ENCODE data around the gene SHLD3. TPM values are rescaled to one million over a fixed set of nuclear protein-coding genes. Genes with fewer than 3 reads are reported as not detected.
"Not testable (repeated sequence)": the region's sequence is repeated elsewhere in the genome, so short reads cannot be mapped to it uniquely, and the experiment has no call there.

Gene SHLD3
- total RNA-seq, 4 donors from 2014 or later, result 1.1 to 4.8 (median 3.8) TPM

DNA sequence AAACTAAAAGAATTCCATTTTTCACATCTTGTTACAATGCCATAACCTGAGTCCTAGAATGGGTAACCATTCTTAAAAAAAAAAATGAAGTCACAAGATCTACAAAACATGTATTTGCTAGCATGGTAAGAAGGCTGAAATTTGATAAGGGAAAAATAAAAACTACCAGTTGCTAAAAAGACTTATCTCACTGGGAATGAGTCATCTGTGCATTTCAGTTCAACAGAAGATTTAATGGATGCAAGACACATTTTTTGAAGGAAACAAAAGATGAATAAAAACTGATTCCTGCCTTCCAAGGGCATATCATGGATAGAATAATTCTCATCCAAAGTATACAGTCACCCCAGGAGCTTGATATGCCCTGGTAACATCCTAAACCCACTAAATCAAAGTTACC lies 49.9 kb downstream of the SHLD3 start:
- H3K9me3 ChIP-seq, result no peaks in the 10 kb centered on the region
- H3K4me1 ChIP-seq, result no peaks in the 10 kb centered on the region
- H3K27ac ChIP-seq, result no peak overlapping the region
- H3K36me3 ChIP-seq, result peaks cover 0 to 48% of the 10 kb centered on the region in 2 donors
- no peak overlapping the region for H3K4me3 ChIP-seq
- no peak for ATAC-seq
- TF ChIP-seq EP300 (IDR thresholded peaks at IDR 0.05) (no peak), POLR2A (IDR thresholded peaks at IDR 0.05) (no peak), POLR2AphosphoS5 (IDR thresholded peaks at IDR 0.05) (no peak)
- TF ChIP-seq, protein P1, sequence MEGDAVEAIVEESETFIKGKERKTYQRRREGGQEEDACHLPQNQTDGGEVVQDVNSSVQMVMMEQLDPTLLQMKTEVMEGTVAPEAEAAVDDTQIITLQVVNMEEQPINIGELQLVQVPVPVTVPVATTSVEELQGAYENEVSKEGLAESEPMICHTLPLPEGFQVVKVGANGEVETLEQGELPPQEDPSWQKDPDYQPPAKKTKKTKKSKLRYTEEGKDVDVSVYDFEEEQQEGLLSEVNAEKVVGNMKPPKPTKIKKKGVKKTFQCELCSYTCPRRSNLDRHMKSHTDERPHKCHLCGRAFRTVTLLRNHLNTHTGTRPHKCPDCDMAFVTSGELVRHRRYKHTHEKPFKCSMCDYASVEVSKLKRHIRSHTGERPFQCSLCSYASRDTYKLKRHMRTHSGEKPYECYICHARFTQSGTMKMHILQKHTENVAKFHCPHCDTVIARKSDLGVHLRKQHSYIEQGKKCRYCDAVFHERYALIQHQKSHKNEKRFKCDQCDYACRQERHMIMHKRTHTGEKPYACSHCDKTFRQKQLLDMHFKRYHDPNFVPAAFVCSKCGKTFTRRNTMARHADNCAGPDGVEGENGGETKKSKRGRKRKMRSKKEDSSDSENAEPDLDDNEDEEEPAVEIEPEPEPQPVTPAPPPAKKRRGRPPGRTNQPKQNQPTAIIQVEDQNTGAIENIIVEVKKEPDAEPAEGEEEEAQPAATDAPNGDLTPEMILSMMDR (IDR thresholded peaks at IDR 0.05), result no peak
- no peaks in the 10 kb centered on the region for H3K27me3 ChIP-seq

DNA sequence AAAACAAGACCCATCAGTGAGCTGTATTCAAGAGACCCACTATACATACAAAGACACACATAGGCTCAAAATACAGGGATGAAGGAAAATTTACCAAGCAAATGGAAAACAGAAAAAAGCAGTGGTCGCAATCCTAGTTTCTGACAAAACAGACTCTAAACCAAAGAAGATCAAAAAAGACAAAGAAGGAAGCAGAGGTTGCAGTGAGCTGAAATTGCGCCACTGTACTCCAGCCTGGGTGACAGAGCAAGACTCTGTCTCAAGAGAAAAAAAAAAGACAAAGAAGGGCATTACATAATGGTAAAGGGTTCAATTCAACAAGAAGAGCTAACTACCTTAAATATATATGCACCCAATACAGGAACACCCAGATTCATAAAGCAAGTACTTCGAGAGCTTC lies 51.2 kb downstream of the SHLD3 start:
- not testable (repeated sequence) for H3K27me3 ChIP-seq, H3K4me1 ChIP-seq, H3K9me3 ChIP-seq, H3K27ac ChIP-seq, H3K4me3 ChIP-seq, ATAC-seq
- WGBS, 2 donors (ENCODE audit: low coverage in 1 of 2), result 94 to 100% methylated on average over 2 to 3 of the region's 3 CpGs
- peaks cover 0 to 46% of the 10 kb centered on the region in 2 donors for H3K36me3 ChIP-seq

Small RNAs within 50 kb of the gene (small RNA-seq; reads per million reads assigned to genes)
- 0 reads per million in 4 donors for gene RNU6-540P

Other genes with a start within 250 kb of the SHLD3 start
- 10 to 100 TPM in 2 of 4 donors, 1 to 10 TPM in 2; 2.6 to 25.2 (median 12.3) TPM for gene ADAMTS6, start 143.1 kb upstream of the SHLD3 start, total RNA-seq
- gene CENPK, start 61.9 kb upstream of the SHLD3 start, total RNA-seq, result under 1 TPM in 2 of 4 donors, not detected in 2; 0.45 to 0.81 TPM
- gene PPWD1, start 61.7 kb upstream of the SHLD3 start, total RNA-seq, result 10 to 100 TPM; 22.3 to 85.9 (median 46.1) TPM
- gene TRIM23, start 694 bp upstream of the SHLD3 start, total RNA-seq, result 10 to 100 TPM; 17.0 to 35.2 (median 20.3) TPM
- gene TRAPPC13, start within 50 bp of the SHLD3 start, total RNA-seq, result 10 to 100 TPM; 17.7 to 31.9 (median 24.3) TPM
- 10 to 100 TPM; 12.1 to 15.2 (median 14.3) TPM for gene SGTB, start 97.1 kb downstream of the SHLD3 start, total RNA-seq
- 10 to 100 TPM in 2 of 4 donors, 1 to 10 TPM in 2; 6.5 to 11.5 (median 9.8) TPM for gene NLN, start 97.2 kb downstream of the SHLD3 start, total RNA-seq